ENCODE data around the gene KCNK10. TPM values are rescaled to one million over a fixed set of nuclear protein-coding genes. Genes with fewer than 3 reads are reported as not detected.

KCNK10 gene
- total and polyA plus RNA-seq, 7 donors = under 0.01 TPM; not detected in 6

DNA sequence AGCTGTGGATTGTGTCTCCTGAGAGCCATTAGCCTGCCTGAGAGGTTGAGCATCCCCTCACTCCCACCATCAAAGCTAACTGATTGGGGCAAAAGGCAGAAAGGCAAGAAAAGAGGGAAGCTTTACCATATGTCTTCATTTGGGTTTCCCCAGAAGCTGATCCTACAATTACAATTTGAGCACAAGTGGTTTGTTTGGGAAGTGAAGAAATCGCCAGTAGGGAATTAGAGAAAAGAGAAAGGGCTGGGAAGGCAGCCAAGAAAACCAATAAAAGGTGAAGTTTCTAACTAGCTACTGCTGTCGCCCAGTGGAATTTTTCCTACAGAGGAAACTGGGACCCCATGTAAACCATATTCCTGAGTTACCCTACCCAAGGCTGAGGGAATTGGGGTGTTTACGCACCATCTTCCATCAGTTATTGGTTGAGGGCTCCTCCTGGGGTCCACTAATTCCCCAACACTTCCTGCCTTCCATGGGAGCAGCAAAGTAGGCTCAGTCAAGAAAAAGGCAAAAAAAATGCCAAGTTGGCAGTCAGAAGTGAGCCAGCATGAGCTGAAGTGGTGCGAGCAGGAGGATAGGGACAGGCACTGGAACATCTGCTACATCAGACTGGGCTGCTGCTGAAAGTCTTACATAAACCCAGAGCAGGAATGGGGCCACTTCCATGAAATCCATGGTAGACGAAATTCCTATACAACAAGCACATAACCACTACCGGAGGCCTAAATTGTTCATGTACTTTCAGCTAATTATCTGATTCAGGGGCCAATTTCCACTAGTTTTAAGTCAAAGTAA is 17.3 kb downstream of the KCNK10 start:
- no peaks in the 10 kb centered on the region for H3K36me3 ChIP-seq (ENCODE audit: insufficient read depth in 1 of 2, low read depth in 1 of 2)
- no peaks in the 10 kb centered on the region for H3K4me1 ChIP-seq
- H3K27ac ChIP-seq = no peak overlapping the region
- DNase-seq = no peak
- no peaks in the 10 kb centered on the region for H3K27me3 ChIP-seq (ENCODE audit: insufficient read depth in 3 of 3, low read length in 2 of 3)
- 63 to 64% (median 64%) methylated on average over 6 of the region's 6 CpGs for WGBS, 3 donors
- ATAC-seq = no peak
- no peak overlapping the region for H3K4me3 ChIP-seq
- TF ChIP-seq, protein P1, sequence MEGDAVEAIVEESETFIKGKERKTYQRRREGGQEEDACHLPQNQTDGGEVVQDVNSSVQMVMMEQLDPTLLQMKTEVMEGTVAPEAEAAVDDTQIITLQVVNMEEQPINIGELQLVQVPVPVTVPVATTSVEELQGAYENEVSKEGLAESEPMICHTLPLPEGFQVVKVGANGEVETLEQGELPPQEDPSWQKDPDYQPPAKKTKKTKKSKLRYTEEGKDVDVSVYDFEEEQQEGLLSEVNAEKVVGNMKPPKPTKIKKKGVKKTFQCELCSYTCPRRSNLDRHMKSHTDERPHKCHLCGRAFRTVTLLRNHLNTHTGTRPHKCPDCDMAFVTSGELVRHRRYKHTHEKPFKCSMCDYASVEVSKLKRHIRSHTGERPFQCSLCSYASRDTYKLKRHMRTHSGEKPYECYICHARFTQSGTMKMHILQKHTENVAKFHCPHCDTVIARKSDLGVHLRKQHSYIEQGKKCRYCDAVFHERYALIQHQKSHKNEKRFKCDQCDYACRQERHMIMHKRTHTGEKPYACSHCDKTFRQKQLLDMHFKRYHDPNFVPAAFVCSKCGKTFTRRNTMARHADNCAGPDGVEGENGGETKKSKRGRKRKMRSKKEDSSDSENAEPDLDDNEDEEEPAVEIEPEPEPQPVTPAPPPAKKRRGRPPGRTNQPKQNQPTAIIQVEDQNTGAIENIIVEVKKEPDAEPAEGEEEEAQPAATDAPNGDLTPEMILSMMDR (IDR thresholded peaks at IDR 0.05) = no peak
- intact Hi-C loops (cut with DNase I) = no loop called here
- H3K9me3 ChIP-seq = no peaks in the 10 kb centered on the region

GRCh38 chr14:88303041-88303440 is 20.0 kb downstream of the KCNK10 start:
- ATAC-seq = no peak
- H3K4me1 ChIP-seq = no peaks in the 10 kb centered on the region

DNA sequence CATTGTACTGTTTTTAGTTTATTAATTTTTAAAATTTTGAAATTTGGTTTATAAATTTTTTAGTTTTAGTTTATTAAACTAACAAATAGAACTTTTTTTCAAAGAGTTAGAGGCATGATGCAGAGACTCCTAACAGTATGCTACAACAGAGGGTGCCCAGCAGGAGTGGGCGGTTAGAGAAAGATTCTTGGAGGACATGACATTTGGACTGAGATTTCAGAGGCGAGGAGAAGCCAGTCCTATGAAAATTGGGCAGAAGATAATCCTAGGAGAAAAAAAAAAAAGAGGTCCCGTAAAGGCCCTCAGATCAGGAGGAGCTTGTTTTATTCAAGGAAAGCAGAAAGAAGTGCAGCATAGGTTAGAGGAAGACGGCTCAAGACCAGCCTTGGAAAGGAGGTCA is 21.7 kb downstream of the KCNK10 start:
- ATAC-seq = no peak
- Histone ChIP-seq H3K4me1 (no peaks in the 10 kb centered on the region), H3K36me3 (ENCODE audit: insufficient read depth in 1 of 2, low read depth in 1 of 2) (no peaks in the 10 kb centered on the region), H3K4me3 (no peak overlapping the region), H3K27me3 (ENCODE audit: insufficient read depth in 3 of 3, low read length in 2 of 3) (no peaks in the 10 kb centered on the region), H3K27ac (no peak overlapping the region), H3K9me3 (no peaks in the 10 kb centered on the region)
- DNase-seq = no peak
- WGBS, 3 donors = 79 to 86% (median 81%) methylated on average over 4 of the region's 4 CpGs
- intact Hi-C loops (cut with DNase I) = no loop called here
- TF ChIP-seq, protein P1 (IDR thresholded peaks at IDR 0.05) = no peak

More at GRCh38 chr14:88303041-88303440, 20.0 kb downstream of the KCNK10 start:
- 79 to 80% (median 80%) methylated on average over 3 of the region's 3 CpGs for WGBS, 3 donors
- H3K27me3 ChIP-seq (ENCODE audit: insufficient read depth in 3 of 3, low read length in 2 of 3) = no peaks in the 10 kb centered on the region
- H3K4me3 ChIP-seq = no peak overlapping the region
- no peak overlapping the region for H3K27ac ChIP-seq
- TF ChIP-seq, protein P1 (IDR thresholded peaks at IDR 0.05) = no peak
- DNase-seq = no peak
- H3K9me3 ChIP-seq = no peaks in the 10 kb centered on the region
- no peaks in the 10 kb centered on the region for H3K36me3 ChIP-seq (ENCODE audit: insufficient read depth in 1 of 2, low read depth in 1 of 2)
- intact Hi-C loops (cut with DNase I) = no loop called here

GRCh38 chr14:88300817-88301216 is 22.3 kb downstream of the KCNK10 start:
- WGBS, 3 donors = 86 to 87% (median 86%) methylated on average over 3 of the region's 3 CpGs
- TF ChIP-seq, protein P1 (IDR thresholded peaks at IDR 0.05) = no peak
- no peak overlapping the region for H3K27ac ChIP-seq

More at GRCh38 chr14:88300817-88301216, 22.3 kb downstream of the KCNK10 start:
- intact Hi-C loops (cut with DNase I) = no loop called here
- no peaks in the 10 kb centered on the region for H3K9me3 ChIP-seq
- H3K4me1 ChIP-seq = no peaks in the 10 kb centered on the region
- no peaks in the 10 kb centered on the region for H3K36me3 ChIP-seq (ENCODE audit: insufficient read depth in 1 of 2, low read depth in 1 of 2)
- no peak for DNase-seq
- H3K4me3 ChIP-seq = no peak overlapping the region
- no peak for ATAC-seq
- no peaks in the 10 kb centered on the region for H3K27me3 ChIP-seq (ENCODE audit: insufficient read depth in 3 of 3, low read length in 2 of 3)
